Fibroblast of skin of back (primary cell): ENCODE measurements around the gene PHC2.

Experiments
- DNase-seq: peaks from one replicate; pipeline ENCODE4 v3.0.0-alpha.2; 2013

PHC2 gene

GRCh38 chr1:33420870-33421775 is 9.8 kb downstream of the PHC2 start:
- DNase-seq, result peak; percentile 90

DNA sequence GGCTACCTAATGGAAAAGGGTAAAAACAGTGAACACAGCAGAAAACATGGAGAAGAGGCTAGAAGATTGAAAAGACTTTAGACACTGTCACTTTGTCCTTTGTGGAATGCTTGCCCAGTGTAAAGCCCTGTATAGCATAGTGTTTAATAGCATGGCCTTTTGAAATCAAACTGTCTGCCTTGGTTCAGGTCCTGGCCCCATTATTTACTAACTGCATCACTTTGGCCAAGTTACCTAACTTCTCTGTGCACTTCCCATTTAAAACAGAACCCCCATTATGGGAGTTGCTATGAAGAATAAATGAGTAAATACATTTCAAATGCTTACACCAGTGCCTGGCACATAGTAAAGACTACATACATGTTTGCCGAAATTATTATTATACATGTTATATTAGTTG is 12.1 kb downstream of the PHC2 start:
- no peak for DNase-seq

DNA sequence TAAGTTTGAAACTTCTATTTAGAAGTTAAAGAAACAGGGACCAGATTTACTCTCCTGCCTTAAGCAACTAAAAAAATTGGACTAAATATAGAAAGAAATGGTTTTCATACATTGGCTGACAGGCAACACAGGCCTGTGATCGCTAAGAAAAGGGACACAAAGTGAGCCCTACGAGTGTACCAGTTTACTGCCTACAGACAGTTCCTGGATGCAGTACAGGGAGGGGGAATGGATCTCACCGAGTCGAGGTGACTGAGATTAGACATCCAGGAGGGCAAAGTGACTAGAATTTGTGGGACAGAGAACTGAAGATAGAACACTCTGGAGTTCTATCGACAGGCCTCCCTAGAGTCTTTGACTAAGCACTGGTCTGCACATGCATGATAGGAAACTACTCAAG is 16.0 kb downstream of the PHC2 start:
- DNase-seq, result no peak

GRCh38 chr1:33410091-33410701 is 20.7 kb downstream of the PHC2 start:
- peak; percentile 100 for DNase-seq

DNA sequence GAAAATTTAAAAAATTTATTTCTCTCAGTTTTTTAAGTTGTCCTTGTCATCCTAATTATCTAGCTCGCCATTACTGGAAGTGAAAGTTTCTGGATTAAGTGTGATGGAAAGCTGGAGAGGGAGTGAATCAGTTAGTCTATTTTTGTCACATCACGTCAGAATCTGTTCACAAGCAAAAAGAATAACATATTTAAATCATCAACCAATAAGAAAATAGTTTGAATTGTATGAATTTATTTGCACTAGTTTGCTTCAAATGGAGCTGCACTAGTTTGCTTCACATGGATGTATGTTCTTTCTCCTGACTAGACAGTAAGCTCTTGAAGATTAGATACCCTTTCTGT is 22.8 kb downstream of the PHC2 start:
- DNase-seq, result peak; percentile 76

DNA sequence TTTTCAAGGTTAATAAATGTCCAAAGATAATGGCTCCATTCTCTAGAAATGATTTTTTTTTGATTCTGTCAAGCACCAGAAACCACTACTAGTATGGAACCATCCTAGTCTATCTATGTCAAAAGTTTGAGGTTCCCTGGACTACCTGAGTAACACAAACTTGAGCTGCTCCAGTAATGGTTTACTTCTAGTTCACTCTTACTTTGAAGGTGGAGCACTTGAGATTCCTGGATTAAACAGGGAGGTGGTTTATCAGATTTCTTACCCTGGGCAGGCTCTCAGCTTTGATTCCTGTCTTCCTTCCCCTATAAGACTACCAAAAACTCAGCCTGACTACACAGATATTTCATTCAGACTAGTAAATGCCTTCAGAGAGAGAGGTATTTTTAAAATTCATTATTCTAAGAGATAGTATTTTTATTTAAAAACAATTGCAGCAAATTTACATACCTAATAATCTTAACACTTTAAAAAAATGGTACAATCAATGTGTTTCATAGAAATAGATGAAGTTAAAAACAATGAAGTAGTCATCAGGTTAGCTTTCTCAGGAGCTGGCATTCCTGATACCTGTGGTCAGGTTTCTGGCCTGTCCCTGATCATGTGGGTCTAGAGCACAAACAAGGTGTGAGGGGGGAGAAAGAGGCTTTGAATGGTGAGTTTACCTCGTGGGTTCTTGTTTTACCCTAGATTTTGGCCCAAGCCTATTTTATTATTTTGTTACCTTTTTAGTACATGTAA is 23.4 kb downstream of the PHC2 start:
- DNase-seq, result no peak

DNA sequence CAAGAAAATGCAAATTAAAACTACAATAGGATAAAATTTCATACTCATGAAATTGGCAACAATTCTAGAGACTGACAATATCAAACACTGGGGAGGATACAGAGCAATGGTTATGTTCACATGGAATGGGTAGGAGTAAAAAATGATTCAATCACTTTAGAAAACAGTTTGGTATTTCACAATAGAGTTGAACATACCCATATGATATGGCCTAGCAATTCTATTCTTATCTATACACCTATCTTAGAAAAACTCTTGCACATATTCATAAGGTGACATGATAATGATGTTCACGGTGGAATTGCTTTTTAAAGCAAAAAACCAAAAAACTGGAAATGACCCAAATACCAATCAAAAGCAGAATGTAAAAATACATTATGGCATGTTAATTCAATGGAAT is 28.7 kb downstream of the PHC2 start:
- DNase-seq, result no peak

DNA sequence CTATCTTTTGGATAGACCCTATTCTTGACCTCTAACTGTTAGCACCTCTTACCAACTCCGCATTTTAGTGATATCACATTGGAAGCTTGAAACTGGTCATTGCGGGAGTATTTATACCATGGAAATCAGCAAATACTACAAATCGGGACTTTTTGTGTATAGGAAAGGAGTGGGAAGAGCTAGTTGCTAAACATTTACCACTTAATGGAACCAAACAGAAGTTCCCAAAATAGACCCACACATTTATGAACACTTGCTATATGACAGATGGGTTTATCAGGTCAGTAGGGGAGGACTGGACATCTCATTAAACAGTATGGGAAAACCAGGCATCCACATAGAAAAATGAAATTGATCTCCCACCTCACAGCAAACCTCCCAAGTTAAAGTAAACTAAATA is 29.4 kb downstream of the PHC2 start:
- DNase-seq, result no peak

DNA sequence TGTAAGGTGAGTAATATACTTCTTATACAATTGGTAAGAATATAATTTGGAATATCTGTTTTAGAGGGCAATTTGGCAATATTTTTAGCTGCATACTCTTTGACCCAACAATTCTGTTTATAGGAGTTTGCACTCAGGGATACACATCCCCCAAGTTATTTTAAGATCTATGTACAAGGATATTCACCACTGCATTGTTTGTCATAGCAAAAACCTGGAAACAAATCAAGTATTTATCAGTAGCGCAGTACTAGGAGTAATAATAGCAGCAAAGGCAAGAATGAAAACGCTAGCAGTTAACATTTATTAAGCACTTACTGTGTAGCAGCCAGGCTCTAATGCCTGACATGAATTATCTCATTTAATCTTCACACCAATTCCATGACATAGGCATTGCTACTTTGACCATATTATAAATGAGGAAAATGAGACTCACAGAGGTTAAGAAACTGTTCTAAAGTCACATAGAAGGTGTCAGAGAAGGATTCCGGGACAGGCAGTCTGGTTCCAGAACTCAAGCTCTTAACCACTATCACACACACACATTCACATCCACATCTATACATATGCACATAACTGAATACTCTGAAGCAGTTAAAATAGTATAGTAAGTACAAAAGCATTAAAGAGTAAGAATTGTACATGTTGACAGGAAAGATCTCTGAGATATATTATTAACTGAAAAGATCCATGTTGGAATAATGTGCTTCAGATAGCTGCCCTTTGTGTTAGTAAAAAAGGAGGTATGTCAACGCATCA is 30.6 kb downstream of the PHC2 start:
- no peak for DNase-seq

GRCh38 chr1:33399375-33399774 is 31.5 kb downstream of the PHC2 start:
- no peak for DNase-seq

GRCh38 chr1:33397994-33398393 is 32.9 kb downstream of the PHC2 start:
- no peak for DNase-seq

- DNase-seq, result no peak
These were observed 33.8 kb downstream of the PHC2 start for GRCh38 chr1:33397125-33397506.

- no peak for DNase-seq
These were observed 34.4 kb downstream of the PHC2 start for GRCh38 chr1:33396188-33397124.

GRCh38 chr1:33394770-33395169 is 36.1 kb downstream of the PHC2 start:
- peak; percentile 80 for DNase-seq

DNA sequence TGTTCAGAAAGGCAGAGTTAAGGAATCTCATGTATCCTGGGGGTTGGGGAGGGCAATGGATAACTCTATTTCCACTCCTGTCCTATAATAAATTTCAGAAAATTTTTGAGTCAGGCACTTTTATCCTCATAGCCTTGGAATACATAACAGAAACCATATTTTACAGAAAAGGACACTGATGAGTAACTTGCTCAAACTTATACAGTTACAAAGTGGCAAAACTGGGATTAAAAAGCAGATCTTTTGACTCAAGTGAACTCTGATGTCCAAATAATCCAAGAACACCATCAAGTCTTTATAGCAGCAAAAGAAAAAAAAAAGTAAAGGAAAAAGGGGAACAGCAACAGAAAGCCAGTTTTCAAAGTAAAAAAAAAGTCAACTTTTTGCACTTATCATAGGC is 36.9 kb downstream of the PHC2 start:
- no peak for DNase-seq

GRCh38 chr1:33393524-33393923 is 37.4 kb downstream of the PHC2 start:
- no peak for DNase-seq

DNA sequence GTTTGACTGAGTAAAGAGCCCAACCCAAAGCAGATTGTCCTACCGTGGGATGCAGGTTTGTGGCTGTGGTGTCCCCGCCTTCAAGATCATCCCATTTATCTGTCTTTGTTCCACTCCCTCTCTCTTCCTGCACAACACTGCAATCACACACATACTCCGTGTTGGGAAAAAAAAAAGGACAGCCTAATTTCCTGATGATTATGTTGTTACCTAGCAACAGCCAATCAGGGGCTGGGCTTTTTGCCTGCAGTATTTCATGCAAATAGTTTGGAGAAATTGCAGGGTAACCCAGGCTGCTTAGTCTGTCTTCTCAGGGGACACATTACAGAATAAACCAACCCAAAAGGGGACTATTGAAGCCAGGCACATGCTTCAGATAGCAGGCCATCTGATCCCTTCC is 38.3 kb downstream of the PHC2 start:
- no peak for DNase-seq

GRCh38 chr1:33392206-33392605 is 38.7 kb downstream of the PHC2 start:
- DNase-seq, result no peak

DNA sequence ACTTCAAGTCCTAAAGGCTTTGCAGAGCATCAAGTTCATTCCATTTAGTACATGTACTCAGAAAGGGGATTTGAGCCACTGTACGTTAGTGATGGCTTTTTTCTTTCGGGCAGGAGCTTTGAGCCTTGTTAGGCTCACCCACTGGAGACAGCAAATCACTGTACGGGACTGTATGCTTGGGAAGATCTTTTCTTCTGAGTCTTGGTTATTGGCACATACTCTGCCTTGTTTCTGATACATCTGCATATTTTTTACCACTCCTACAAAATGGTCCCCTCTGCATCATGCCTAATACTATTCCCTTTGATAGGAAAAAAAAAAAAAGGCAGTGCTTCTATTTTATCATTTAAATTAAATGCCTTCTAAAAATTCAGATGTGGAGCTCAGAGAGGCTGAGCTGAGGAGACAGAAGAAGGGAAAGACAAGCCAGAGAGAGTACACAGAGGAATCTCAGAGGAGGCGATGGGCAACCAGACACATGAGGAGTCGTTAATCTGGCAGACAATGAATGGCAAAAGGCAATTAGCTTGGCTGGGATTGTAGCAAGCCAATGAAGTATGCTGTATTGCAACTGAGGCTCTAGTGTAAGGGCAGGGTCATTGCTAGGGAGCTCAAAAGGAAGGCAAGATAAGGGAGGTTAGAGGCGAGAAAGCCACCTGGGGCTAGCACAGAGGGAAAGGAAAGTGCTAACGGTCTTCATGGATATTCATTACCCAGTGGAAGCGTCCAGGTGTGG is 39.4 kb downstream of the PHC2 start:
- DNase-seq, result no peak

DNA sequence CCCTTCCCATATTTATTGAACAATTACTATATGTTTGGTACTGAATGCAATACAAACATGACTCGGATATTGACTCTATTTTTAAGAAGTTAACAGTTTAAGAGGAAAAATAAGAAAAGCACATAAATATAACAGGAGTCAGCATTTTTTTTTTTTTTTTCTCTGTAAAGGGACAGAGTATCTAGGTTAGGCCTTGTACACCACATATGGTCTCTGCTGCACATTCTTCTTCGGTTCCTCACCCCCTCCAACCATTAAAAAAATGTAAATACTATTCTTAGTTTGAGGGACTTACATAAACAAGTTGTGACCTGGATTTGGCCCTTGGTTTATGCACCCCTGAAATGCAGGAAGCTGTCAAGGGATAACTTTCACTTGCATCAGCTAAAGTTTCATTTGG is 40.4 kb downstream of the PHC2 start:
- DNase-seq, result peak; percentile 89
